Sigmoid colon (tissue), 4 donors: ENCODE data around the gene UTF1.

Source experiments
- EP300 ChIP-seq, 4 donors: sonication (generic); formaldehyde crosslinking; IDR thresholded peaks; one replicate each; pipeline ENCODE4 v1.6.1; 2017; ENCODE audit warnings: antibody characterized with exemption in 4 of 4
- POLR2A ChIP-seq, 2 donors: fragments of 450-650 bp; IDR thresholded peaks; one replicate each; pipeline ENCODE4 v1.6.1; 2016; ENCODE audit warnings: antibody characterized with exemption in 2 of 2, mild to moderate bottlenecking in 2 of 2, moderate library complexity in 2 of 2
- TF ChIP-seq, protein P1 (sequence below), 4 experiments: fragments of 450-650 bp in 3 of 4; fragments of 200-600 bp in 1 of 4; IDR thresholded peaks; one replicate each; pipeline ENCODE4 v1.5.1; 2016 to 2019; ENCODE audit warnings: antibody characterized with exemption in 4 of 4, mild to moderate bottlenecking in 3 of 4, moderate library complexity in 2 of 4

DNA sequence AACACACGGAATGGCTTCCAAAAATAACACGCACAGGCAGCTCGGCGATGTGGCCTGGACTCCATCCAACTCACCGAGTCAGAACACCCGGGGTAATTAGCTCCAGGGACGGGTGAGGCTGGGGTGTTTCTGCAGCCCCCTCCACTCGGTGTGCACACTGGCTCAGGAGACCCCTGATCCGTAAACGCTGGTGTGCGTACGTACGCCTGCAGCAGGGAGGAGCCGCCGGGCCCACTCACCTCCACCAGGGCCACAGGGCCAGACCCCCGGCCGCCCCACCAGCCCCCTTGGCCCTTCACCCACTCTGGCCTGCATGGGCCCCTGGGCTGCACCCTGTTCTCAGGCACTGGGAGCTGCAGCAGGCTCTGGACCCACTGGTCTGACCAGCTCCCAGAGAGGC, 22.4 kb upstream of the UTF1 start:
- TF ChIP-seq EP300 (IDR thresholded peaks at IDR 0.05) (no peak), POLR2A (IDR thresholded peaks at IDR 0.05) (no peak)
- TF ChIP-seq, protein P1, sequence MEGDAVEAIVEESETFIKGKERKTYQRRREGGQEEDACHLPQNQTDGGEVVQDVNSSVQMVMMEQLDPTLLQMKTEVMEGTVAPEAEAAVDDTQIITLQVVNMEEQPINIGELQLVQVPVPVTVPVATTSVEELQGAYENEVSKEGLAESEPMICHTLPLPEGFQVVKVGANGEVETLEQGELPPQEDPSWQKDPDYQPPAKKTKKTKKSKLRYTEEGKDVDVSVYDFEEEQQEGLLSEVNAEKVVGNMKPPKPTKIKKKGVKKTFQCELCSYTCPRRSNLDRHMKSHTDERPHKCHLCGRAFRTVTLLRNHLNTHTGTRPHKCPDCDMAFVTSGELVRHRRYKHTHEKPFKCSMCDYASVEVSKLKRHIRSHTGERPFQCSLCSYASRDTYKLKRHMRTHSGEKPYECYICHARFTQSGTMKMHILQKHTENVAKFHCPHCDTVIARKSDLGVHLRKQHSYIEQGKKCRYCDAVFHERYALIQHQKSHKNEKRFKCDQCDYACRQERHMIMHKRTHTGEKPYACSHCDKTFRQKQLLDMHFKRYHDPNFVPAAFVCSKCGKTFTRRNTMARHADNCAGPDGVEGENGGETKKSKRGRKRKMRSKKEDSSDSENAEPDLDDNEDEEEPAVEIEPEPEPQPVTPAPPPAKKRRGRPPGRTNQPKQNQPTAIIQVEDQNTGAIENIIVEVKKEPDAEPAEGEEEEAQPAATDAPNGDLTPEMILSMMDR (IDR thresholded peaks at IDR 0.05), result no peak
